Tibial artery (tissue), 4 donors: Measurements from ENCODE around the gene NLN.
"Not testable (repeated sequence)": the region's sequence is repeated elsewhere in the genome, so short reads cannot be mapped to it uniquely, and the experiment has no call there.

Experiments used
- DNase-seq, 2 donors: peaks; one replicate each; pipeline ENCODE4 v3.0.0-alpha.2; 2019
- H3K27ac ChIP-seq, 2 donors: fragments of 200-600 bp; sonication (generic) in 1 of 2; 1 replicate in 1 of 2; 2 replicates in 1 of 2; pipeline ENCODE4 v1.5.1; 2018 to 2019; ENCODE audit warnings: mild to moderate bottlenecking in 1 of 2
- H3K27me3 ChIP-seq, 2 donors: fragments of 200-600 bp; sonication (generic) in 1 of 2; one replicate each; pipeline versions ENCODE4 v1.5.1 to v1.6.0; 2016 to 2019
- H3K36me3 ChIP-seq, 3 donors: fragments of 200-600 bp; sonication (generic) in 2 of 3; one replicate each; pipeline ENCODE4 v1.5.1; 2016 to 2019; ENCODE audit warnings: mild to moderate bottlenecking in 2 of 3
- H3K4me1 ChIP-seq, 4 donors: fragments of 200-600 bp; sonication (generic) in 2 of 4; 1 replicate in 3 of 4; 2 replicates in 1 of 4; pipeline ENCODE4 v1.5.1; 2016 to 2019
- H3K4me3 ChIP-seq, 2 donors: fragments of 200-600 bp; sonication (generic) in 1 of 2; 1 replicate in 1 of 2; 2 replicates in 1 of 2; pipeline ENCODE4 v1.5.1; 2018 to 2019; ENCODE audit warnings: mild to moderate bottlenecking in 2 of 2
- H3K9me3 ChIP-seq, 3 donors: fragments of 200-600 bp; sonication (generic) in 1 of 3; one replicate each; pipeline ENCODE4 v1.5.1; 2016 to 2019
- intact Hi-C: fragments of 100-400 bp; cut with DNase I; formaldehyde crosslinking; loops from one replicate; pipeline ENCODE4 v1.15.0; 2023; ENCODE audit warnings: low total_unique reads
- TF ChIP-seq, protein P1 (sequence below), 2 experiments: fragments of 200-600 bp in 1 of 2; fragments of 450-650 bp in 1 of 2; IDR thresholded peaks; one replicate each; pipeline ENCODE4 v1.5.1; 2017 to 2019; ENCODE audit warnings: antibody characterized with exemption in 2 of 2, mild to moderate bottlenecking in 1 of 2, moderate library complexity in 1 of 2

Gene NLN

DNA sequence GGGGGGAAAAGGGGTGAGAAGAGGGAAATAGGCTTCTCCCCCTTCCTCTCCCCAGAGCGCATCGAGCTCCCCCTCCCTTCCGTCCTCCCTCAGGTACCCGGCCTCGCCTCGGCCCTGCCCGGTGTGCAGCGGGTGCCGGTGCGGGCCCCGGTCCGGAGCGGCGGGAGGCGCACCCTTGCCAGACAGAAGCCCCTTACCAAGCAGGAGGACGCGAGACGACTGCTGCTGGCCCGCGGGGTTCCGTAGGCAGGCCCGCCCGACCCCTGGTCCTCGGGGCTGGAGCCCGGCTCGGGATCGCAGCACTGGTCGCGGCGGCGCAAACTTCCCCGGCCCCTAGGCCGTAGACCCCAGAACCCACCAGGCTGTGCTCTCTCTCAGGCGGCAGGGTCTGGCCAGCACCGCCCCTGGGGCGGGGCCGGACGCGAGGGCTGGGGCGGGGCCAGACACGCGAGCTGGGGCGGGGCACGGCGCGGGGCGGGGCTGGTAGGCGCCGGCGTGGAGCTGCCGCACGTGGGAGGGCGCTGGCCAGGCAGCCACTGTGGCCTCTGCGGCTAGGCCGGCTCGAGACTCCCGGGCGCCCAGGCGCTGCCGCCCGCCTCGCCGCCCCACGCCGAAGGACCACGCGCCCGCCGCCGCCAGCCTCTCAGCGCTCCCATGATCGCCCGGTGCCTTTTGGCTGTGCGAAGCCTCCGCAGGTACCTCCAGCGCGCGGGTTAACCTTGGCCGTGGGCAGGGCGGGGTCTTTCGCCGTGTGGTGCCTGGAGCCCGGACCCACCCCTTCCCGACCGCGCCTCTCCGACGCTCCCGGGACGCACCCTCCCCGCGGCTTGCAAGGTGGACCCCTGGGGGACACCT lies at the start of gene NLN, which contains the start of gene SGTB:
NLN (plus strand) TSS at position 486 of the 855 bp plus-strand sequence; CDS start at position 655, 169 bp downstream.
SGTB (minus strand) TSS at position 390 of the 855 bp plus-strand sequence. CDS start 1,302 bp downstream, outside the sequence.
- Histone ChIP-seq H3K27ac (peak within 1 kb of the TSS; percentile 76 to 82), H3K4me1 (peaks cover 0 to 37% (median 7%) of the 10 kb centered on the region in 4 donors), H3K36me3 (no peaks in the 10 kb centered on the region), H3K4me3 (peak within 1 kb of the TSS; percentile 73 to 92), H3K27me3 (no peaks in the 10 kb centered on the region), H3K9me3 (no peaks in the 10 kb centered on the region)
- peak; percentile 72 to 91 for DNase-seq
- intact Hi-C loops = loop anchor here (10.0 kb wide), 2 partner anchors 97 to 203 kb away; partner anchors contain the start of genes ERBIN, SHLD3, TRAPPC13 and TRIM23
- TF ChIP-seq, protein P1, sequence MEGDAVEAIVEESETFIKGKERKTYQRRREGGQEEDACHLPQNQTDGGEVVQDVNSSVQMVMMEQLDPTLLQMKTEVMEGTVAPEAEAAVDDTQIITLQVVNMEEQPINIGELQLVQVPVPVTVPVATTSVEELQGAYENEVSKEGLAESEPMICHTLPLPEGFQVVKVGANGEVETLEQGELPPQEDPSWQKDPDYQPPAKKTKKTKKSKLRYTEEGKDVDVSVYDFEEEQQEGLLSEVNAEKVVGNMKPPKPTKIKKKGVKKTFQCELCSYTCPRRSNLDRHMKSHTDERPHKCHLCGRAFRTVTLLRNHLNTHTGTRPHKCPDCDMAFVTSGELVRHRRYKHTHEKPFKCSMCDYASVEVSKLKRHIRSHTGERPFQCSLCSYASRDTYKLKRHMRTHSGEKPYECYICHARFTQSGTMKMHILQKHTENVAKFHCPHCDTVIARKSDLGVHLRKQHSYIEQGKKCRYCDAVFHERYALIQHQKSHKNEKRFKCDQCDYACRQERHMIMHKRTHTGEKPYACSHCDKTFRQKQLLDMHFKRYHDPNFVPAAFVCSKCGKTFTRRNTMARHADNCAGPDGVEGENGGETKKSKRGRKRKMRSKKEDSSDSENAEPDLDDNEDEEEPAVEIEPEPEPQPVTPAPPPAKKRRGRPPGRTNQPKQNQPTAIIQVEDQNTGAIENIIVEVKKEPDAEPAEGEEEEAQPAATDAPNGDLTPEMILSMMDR (IDR thresholded peaks at IDR 0.05) = no peak

GRCh38 chr5:65672796-65673195 lies 49.2 kb upstream of the NLN start:
- Histone ChIP-seq H3K36me3 (peaks cover 31 to 54% (median 35%) of the 10 kb centered on the region in 3 donors), H3K27ac (no peak overlapping the region), H3K4me3 (no peak overlapping the region), H3K9me3 (no peaks in the 10 kb centered on the region), H3K4me1 (no peaks in the 10 kb centered on the region), H3K27me3 (no peaks in the 10 kb centered on the region)
- intact Hi-C loops = no loop called here
- TF ChIP-seq, protein P1 (IDR thresholded peaks at IDR 0.05) = no peak
- no peak for DNase-seq

DNA sequence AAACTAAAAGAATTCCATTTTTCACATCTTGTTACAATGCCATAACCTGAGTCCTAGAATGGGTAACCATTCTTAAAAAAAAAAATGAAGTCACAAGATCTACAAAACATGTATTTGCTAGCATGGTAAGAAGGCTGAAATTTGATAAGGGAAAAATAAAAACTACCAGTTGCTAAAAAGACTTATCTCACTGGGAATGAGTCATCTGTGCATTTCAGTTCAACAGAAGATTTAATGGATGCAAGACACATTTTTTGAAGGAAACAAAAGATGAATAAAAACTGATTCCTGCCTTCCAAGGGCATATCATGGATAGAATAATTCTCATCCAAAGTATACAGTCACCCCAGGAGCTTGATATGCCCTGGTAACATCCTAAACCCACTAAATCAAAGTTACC lies 47.3 kb upstream of the NLN start:
- H3K36me3 ChIP-seq = peaks cover 34 to 53% (median 45%) of the 10 kb centered on the region in 3 donors
- no peaks in the 10 kb centered on the region for H3K4me1 ChIP-seq
- H3K9me3 ChIP-seq = no peaks in the 10 kb centered on the region
- TF ChIP-seq, protein P1 (IDR thresholded peaks at IDR 0.05) = no peak
- intact Hi-C loops = no loop called here
- DNase-seq = no peak
- H3K27me3 ChIP-seq = no peaks in the 10 kb centered on the region
- H3K27ac ChIP-seq = no peak overlapping the region
- H3K4me3 ChIP-seq = no peak overlapping the region

DNA sequence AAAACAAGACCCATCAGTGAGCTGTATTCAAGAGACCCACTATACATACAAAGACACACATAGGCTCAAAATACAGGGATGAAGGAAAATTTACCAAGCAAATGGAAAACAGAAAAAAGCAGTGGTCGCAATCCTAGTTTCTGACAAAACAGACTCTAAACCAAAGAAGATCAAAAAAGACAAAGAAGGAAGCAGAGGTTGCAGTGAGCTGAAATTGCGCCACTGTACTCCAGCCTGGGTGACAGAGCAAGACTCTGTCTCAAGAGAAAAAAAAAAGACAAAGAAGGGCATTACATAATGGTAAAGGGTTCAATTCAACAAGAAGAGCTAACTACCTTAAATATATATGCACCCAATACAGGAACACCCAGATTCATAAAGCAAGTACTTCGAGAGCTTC lies 45.9 kb upstream of the NLN start:
- H3K27ac ChIP-seq, intact Hi-C loops, H3K27me3 ChIP-seq, DNase-seq, H3K4me1 ChIP-seq, H3K4me3 ChIP-seq, H3K9me3 ChIP-seq: not testable (repeated sequence)
- H3K36me3 ChIP-seq = peaks cover 32 to 47% (median 45%) of the 10 kb centered on the region in 3 donors

DNA sequence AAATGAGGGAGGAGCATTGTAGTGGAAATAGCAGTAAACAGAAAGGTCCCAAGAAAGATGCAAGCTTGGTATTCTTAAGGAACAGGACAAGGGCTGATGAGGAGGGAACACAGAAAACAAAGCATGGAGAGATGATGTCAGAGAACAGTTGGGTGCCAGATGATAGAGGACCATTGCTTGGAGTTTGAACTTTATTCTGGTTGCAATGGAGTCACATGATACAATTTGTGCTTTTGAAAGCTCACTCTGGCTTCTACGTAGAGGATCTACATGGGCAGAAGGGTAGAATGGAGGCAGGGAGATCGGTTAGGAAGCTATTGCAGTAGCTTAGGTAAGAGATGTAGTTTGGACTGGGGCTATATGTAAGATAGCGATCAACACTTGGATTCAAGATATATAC lies 39.9 kb upstream of the NLN start:
- no peak overlapping the region for H3K27ac ChIP-seq
- no peak for DNase-seq
- H3K36me3 ChIP-seq = peaks cover 37 to 53% (median 46%) of the 10 kb centered on the region in 3 donors
- H3K4me3 ChIP-seq = no peak overlapping the region
- H3K4me1 ChIP-seq = no peaks in the 10 kb centered on the region
- TF ChIP-seq, protein P1 (IDR thresholded peaks at IDR 0.05) = no peak
- intact Hi-C loops = no loop called here
- no peaks in the 10 kb centered on the region for H3K27me3 ChIP-seq
- H3K9me3 ChIP-seq = no peaks in the 10 kb centered on the region

GRCh38 chr5:65693121-65693520 lies 28.9 kb upstream of the NLN start:
- Histone ChIP-seq H3K27me3 (no peaks in the 10 kb centered on the region), H3K36me3 (peaks cover 0 to 19% (median 14%) of the 10 kb centered on the region in 3 donors), H3K9me3 (no peaks in the 10 kb centered on the region), H3K4me1 (peaks cover 0 to 19% (median 2%) of the 10 kb centered on the region in 4 donors), H3K4me3 (no peak overlapping the region), H3K27ac (no peak overlapping the region)
- TF ChIP-seq, protein P1 (IDR thresholded peaks at IDR 0.05) = no peak
- intact Hi-C loops = no loop called here
- no peak for DNase-seq
